HG02798 (cell line): ENCODE results near the gene FKBP10.

Experiments
- ATAC-seq: cut with Tn5 transposase; IDR thresholded peaks from one replicate; pipeline ENCODE4 v1.9.1; 2021; ENCODE audit warnings: mild to moderate bottlenecking; ENCODE audit not compliant: unreplicated experiment, poor library complexity

Gene FKBP10

DNA sequence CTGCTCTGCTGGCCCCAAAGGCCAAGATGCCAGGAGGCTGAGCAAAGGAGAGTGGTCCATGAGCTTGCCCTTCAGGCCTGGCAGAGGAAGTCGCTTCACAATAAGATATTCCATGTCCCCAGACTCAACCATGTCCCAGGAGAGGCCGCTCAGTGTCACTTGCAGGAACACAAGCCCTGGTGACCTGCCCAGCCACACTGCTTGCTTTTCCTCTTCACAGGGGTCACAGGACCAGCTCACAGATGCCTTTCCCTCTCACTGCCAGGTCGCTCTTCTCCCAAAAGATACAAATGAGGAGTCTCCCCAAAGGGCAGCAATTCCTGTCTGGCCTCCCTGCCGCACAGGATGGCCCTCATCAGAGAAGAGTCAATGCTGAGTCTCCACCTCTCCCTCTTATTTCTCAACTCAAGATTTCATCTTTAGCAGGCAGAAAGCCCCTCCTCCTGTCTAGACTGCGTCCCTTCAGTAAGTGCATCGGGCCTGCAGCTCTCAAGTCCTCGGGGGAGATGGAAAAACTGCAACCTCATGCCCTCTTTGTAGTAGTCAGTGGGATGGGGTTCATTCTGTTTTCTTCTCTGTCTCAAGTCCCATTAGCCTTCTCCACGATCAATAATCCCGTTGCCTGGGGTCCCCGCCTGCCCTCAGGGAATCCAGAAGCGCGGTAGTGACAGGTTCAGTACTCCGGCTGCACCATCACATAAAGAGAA, 31.2 kb upstream of the FKBP10 start:
- no peak for ATAC-seq

DNA sequence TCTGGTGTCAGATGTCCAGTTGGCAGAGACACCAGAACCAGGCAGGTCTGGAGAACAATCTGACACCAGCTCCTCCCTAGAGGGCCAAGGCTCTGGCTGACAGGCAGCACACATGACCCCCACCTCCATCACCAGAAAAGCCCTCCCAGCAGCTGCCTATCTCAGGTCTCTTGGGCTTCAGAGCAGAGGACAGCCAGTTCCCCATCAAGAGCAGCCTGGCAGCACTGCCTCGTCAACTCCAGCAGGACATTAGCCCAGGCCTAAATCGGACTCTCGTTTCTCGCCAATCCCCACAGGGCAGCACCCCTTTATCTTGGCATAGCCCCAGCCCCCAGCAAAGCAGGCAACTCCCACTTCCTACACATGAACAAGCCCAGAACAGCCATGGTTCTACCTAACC, 30.7 kb upstream of the FKBP10 start:
- ATAC-seq = no peak

DNA sequence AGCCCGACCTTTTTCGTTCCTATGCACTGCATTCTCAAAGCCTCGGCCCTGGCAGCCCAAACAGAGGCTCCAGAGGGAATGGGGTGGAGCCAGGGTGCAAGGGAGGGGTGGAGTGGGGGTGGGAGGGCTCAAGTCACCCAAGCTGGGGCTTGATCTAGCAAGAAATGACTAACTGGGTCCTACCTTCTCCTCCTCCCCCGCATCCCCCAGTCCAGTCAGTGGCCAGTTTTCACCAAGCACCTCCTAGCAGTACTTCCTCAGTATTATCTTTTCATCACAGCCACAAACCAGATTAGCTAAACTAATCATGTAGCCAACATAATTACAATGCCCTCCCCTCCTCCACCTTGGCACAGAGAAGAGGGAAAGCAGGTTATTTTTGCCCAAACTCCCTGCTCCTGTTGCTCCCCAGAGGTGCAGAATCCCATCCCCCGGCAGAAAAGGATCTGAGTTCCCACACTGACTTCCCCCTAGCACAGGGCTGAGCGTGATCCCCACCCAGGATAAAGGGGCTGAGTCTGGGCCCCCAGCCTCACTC, 28.5 kb upstream of the FKBP10 start:
- ATAC-seq = no peak

DNA sequence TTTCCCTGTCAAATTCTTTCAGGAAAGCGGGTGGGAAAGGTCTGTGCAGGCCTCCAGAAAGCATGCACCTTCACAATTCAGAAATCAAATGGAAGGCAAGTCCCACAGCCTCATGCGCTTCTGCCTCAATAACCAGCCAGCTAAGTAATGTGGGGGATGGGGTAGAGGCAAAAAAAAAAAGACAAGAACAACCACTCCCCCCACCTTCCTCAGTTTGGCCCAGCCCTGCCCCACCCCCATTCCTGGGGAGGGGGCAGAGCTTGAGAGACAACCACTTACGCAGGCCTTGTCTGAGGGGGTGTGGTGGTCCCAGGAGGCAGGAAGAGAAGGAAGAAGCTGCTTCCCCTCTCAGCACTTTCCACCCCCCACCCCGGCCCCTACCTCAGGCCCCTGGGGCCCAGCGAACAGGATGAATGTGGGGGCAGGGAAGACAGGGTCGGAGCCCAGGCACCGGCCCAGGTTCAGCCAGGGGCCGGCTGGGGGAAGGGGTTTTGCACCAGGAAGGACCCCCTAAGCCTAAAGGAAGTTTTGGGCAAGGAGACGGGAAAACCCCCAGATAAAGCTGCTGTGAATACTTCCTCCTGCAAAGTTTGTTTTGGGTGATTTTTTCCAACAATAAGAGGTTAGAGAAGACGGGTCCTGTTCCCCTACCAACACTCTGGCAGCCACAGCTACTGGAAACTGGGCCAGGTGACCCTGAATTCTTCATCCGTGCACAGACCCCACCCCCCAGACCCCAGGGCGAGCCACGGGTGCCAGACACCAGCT, 27.5 kb upstream of the FKBP10 start:
- no peak for ATAC-seq

DNA sequence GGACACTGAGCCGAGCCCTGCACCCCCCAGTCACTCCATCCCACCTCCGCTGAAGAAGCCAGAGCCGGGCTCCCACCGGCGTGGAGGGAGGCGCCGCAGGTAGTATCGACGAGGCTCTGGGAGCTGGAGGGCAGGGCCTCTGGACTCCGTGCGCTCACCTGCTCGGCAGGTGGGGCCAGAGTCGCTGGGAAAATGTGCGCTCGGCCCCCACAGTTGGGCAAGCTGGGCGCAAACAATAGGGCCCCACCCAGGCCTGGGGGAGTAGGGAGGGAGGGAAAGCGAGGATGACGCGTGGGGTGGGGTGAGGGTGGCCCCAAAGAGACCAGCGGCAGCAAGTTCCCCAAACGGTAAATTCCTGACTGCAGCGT, 27.0 kb upstream of the FKBP10 start:
- no peak for ATAC-seq

DNA sequence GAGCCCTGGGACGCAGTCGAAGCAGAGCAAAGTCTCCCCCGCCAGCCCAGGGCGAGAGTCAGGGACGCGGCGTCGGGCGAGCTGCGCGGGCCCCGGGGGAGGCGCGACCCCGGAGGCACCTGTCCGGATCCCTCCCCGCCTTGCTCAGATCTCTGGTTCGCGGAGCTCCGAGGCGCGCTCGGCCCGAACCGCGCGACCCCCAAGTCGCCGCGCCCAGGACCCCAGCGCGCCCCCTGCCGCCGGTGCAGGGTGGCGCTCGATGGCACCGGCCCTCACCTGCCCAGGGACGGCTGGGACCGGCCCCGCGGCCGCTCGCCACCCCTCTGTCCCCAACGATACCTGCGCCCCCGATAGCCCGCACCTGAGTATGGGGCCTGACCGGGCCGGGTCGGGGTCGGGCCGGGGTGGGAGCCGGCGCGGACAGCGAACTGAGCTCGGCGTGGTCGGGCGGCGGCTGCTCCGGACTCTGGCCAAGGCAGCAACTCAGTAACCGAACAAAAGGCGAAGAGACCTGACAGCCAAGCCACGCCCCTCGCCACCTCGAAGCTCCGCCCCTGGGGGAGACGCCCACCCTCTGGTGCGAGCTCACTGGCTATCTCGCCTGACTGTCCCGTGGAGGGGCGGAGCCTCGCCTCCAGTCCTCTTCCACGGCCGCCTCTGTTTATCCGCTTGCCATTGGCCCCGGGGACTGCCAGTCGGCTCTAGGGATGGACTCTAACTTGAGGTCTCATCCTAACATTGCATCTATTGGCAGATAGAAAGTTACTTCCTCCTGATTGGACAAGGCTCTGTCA, 26.4 kb upstream of the FKBP10 start, which contains the start of gene JUP:
Gene JUP, minus strand, starts transcription at position 485 of the 794 bp plus-strand sequence. CDS start 14,857 bp downstream, outside the sequence.
- peak; percentile 87 for ATAC-seq

DNA sequence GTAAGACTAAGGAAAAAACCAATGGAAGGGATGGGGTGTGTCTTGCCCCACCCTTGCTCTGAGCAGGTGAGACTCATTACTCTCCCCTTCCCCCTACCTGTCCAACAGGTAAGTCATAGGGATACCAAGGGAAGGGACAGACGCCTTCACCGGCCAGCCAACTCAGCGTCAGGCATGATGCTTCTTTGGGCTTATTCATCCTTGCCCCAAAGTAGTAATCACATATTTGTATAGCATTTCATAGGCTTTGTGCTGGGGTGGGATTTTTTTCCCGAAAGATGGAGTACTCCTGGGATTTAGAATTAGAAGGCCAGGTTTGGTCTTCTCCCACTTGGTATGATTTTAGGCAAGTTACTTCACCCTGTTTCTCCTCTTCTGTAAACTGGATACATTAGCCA, 25.8 kb upstream of the FKBP10 start:
- no peak for ATAC-seq

DNA sequence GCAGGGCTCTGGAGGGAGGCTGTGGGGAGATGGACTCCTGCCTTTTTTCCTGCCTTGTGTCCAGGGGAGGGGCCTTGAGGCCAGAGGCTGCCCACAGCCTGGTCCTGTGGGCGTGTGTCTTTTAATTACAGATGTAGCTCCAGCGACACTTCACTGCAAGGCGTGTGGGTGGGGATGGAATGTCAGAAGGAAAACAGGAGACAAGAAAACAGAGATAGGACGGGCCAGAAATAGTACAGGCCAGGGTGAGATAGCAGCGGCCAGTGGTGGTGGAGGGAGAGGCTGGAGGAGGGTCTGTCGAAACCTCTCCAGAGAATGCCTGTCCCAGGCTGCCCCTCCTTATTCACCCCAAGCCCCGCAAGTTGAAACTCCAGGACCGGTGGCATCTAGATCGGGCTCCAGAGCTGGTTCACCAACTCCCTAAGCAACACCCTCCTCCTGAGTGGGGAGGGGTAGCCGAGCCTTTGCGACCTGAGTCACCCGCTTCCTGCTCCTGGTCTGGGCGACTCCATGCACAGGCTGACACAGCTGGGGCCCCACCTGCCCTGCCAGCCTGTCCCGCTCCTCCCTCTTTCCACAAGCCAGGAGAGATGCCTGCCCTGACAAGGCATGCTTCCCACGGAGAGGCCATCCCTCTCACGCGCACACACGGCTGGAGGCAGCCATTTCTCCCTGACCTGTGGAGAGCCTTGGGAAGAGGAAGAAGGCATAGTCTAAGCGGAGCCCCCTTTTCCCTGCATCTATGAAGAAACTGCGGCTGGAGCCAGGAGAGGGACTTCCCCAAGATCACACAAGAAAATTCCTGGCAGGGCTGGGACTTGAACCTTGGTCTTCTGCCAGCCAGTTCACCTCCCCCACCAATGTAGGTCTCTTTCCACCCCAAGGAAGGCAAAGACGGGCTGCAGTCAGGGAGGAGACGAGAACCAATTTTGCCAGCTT, 19.7 kb upstream of the FKBP10 start:
- no peak for ATAC-seq

DNA sequence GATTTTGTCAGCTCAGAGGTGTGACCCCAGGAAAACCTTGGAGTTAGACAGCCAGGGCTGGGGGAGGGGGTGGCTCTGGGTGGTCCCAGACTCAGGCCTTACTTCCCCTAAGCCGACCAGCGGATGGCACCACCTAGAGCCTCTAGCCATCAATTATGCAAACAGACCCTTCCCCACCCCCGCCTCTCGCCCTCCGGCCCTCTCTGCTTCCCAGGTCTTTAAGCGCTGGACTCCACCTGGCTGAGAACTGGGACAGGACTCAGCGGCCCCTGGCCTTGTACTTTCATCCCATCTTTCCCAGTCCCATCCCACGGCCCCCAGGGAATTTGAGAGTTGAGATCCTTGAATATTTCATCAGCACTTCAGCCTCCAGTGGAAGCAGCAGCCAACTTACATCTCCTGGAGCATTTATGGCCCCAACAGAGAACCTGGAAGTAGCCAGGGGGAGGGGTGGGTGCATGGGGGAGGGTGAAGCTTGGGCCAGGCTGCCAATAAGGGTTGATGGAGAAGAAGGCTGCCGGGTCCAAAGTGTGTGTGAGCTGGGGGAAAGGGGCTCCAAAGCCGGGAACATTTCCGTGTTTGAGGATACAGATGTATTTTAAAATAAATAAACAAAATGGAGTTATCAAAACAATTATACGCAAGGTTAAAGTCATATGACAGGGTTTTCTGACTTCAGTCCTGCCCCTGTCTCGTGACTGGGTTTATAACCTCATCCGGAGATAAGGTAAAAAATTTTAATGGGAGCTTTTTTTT, 18.8 kb upstream of the FKBP10 start:
- no peak for ATAC-seq

DNA sequence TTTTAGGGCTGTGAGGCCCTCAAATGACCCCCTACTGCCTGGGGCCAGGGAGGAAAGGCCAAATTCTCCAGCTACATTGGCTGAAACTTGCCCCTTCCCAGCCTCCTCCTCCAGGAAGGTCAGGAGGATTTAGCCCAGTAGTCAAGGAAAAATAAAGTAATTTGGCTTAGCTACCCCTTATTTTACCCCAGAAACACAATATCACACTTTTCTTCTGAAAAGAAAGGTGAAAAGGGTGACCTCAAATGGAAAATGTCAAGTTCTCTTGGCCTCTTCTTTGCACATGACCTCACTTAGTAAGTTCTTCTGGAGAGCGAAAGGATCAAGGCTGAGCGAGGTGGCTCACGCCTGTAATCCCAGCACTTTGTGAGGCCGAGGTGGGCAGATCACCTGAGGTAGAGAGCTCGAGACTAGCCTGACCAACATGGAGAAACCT, 18.2 kb upstream of the FKBP10 start:
- ATAC-seq = no peak

DNA sequence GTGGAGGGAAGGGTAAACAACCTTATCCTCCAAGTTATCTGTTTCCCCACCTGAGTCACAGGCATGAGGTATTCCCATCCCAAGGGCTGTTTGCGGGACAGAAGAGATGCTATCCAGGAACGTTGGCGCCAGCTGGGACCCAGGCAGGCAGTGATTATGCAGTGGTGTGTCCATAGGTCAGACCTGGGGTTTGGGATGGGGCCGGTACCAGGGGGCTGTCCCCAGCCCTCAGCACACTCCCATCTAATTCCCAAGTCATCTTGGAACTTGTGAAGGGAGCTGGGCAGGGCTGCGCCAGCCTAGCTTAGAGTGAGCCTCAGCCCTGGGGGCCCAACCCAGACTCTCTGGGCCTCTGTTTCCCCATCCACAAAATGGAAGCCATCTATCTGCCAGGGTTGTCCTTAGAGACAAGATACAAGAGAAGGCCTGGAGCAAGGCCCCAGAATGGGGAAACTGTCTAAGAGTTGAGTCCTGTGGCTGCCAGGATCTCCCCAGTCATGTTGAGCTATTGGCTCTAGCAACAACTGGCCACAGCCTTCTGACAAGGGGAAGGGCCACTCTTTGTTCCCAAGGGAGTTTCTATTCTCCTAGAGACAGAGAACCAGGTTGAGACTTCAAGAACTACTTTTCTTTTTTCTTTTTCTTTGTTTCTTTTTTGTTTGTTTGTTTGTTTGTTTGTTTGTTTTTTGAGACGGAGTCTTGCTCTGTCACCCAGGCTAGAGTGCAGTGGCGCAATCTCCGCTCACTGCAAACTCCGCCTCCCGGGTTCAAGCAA, 16.5 kb upstream of the FKBP10 start:
- ATAC-seq = no peak

DNA sequence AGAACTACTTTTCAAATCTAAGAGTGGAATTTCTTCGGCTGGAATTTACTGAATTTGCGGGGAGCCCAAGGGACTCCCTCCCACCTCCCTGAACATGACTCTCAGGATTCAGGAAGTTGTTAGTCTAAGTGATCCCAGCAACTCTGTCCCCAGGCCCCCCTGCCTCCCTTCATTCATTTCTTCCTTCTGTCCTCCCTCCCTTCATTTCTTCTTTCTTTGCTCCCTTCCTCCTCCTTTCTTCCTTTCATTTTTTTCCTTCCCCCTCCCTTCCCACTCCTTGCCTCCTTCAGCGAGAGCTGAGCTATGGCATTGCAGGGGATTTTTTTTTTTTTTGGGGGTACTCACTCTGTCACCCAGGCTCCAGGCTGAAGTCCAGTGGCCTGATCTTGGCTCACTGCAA, 15.4 kb upstream of the FKBP10 start:
- no peak for ATAC-seq

DNA sequence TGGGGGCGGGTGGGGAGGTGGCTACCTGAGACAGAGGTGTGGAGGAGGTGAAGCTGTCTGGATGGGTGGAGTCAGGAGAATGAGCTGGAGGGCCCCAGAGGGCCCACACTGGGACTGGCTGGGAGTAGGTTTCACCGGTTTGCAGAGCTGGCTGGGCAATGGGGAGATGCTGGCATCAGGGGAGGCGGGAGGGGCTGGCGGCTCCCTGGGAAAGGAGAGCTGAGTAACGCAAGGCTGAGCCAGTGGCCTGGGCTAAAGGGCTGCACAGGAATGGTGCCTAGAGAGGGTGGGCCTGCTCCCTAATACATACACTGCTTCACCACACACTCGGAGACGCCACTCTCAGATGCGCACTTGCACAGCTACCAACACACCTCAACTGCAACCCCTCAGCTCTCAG, 13.4 kb upstream of the FKBP10 start:
- no peak for ATAC-seq

DNA sequence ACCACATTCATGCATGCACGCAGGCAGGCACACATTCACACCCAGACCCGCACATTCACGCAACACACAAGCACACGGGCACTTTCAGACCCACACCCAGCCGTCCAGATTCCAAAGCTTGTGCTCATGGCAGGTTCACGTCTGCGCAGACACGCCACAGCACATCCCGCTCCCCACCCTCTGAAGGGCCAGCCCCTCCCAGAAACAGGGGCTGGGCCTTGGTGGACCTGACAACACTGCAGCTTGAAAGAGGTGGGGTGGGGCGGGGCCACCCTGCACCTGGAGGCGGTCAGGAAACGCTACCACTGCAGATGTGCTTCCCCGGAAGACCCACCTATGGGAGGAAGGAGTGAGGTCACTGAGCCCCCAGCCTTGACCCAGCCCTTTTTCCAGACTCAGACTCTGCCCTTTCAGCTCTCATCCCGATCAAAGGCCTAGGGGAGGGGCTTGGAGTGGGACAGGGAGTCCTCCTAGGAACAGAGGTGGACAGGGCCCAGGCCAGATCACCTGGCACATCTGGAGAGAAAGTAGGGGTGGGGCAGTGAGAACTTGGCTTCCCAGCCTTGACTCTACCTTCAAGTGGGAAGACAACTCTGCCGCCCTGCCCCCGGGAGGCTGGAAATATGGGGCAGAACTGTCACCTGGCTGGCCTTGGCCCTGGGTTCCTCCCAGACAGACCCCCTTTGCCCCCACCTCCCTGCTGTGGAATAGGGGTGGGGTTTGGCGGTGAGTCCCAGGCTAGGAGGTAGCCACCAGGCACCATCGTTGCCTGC, 12.0 kb upstream of the FKBP10 start:
- no peak for ATAC-seq

DNA sequence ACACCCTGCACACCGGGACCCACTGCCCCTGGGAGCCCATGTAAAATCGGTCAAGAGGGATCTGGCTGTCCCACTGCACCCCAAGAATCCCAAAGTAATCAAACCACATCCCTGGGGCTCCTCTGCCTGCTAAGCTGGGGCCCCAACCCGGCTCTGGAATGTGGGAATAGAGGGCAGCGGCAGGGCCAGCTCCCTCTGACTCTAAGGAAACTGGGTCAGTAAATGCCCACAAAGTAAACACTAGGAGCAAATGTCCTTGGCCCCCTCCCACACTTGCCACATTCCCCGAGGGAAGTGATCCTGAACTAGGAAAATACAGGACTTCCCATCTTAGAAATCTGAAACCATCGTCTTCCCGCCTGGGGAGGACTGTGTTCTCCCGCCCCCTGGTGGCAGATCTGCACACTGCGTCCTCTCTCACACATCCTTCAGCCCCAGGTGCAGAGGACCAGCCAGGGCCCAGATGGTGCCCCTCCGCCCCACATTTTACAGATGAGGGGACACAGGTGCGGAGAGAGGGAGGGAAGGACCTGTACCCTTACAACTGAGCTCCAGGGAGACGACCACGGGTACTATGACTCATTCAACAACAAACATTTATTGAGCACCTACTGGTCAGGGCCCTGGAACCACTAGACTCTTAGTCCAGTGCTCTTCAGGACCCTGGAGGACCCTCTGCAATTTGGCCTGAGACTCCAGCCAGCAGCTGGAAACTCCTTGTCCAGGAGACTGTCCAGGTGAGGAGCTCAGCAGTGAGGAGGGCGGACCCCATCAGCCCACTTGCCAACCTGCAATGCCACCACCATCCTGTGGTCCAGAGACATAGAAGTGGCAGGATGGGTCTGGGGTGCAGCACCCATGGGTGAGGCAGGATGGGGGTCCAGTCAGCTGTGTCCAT, 11.2 kb upstream of the FKBP10 start:
- no peak for ATAC-seq
